Motor neuron (in vitro differentiated cells): ENCODE measurements around the gene CHMP6. TPM values are rescaled to one million over a fixed set of nuclear protein-coding genes. Genes with fewer than 3 reads are reported as not detected.
A peak's percentile ranks its signal among the peaks of the same experiment; 100 is the strongest.

Experiments used
- ATAC-seq, 8 experiments: fragments of 200-7000 bp; cut with Tn5 transposase; replicated peaks in 6 of 8; 2 replicates each; pipeline ENCODE4 v1.8.0; 2021; ENCODE audit warnings: mild to moderate bottlenecking in 8 of 8, moderate library complexity in 8 of 8
- H3K27ac ChIP-seq, 2 donors: fragments of 250-450 bp; sonication (Bioruptor Pico); 2 replicates each; pipeline ENCODE4 v1.9.0; 2021; ENCODE audit warnings: antibody characterized with exemption in 2 of 2, mild to moderate bottlenecking in 2 of 2, moderate library complexity in 1 of 2
- H3K4me1 ChIP-seq, 2 donors: fragments of 250-450 bp; sonication (Bioruptor Pico); replicated peaks in 1 of 2; 2 replicates each; pipeline ENCODE4 v1.6.1; 2021; ENCODE audit warnings: antibody characterized with exemption in 2 of 2, mild to moderate bottlenecking in 2 of 2, moderate library complexity in 1 of 2
- H3K4me3 ChIP-seq, 5 donors: fragments of 250-450 bp; sonication (Bioruptor Pico); 2 replicates each; pipeline ENCODE4 v1.9.0; 2021; ENCODE audit warnings: antibody characterized with exemption in 5 of 5, mild to moderate bottlenecking in 5 of 5, moderate library complexity in 4 of 5
- WGBS, 10 experiments: fragments of 450-650 bp; shearing (Covaris generic); methylation state at CpG; one replicate each; pipeline ENCODE4 v1.0.0; 2022; 5-methylcytosine and 5-hydroxymethylcytosine counted together
- in situ Hi-C, 9 experiments: fragments of 400-800 bp; cut with MboI; loops; one replicate each; pipeline ENCODE4 v1.15.0; 2021; ENCODE audit warnings: low sequenced_read_pairs in 9 of 9, low pct_unique_long_range_greater_than_20kb in 2 of 9; ENCODE audit not compliant: unreplicated experiment in 9 of 9
- total RNA-seq, 8 experiments: library from RNA; unstranded; fragments of 300-600 nt; gene quantifications; 2 replicates each; pipeline versions ENCODE4 v1.2.3 to v1.2.4, GENCODE V29; 2022

CHMP6 gene
- 10 to 100 TPM; 13.1 to 27.2 (median 21.7) TPM for total RNA-seq

- peaks cover 18 to 26% of the 10 kb centered on the region in 2 donors for H3K4me1 ChIP-seq
- peak within 1 kb of the TSS; percentile 84 to 97 (median 95) for H3K4me3 ChIP-seq
- in situ Hi-C loops: loop anchor here in 4 of 9 experiments (10.0 to 25.0 kb wide), 3 partner anchors 96 to 554 kb away; no protein-coding TSS in a partner anchor
- 0 to 3% (median 1%) methylated on average over 3 to 19 of the region's 66 CpGs; no CpG with 5 or more reads in 7 of the 10 experiments for WGBS, 10 experiments
- peak; percentile 62 to 71 (median 66) for ATAC-seq
- peak within 1 kb of the TSS in 1 of 2 donors; percentile 41 for H3K27ac ChIP-seq
These were observed at the start of gene CHMP6 for GRCh38 chr17:80991645-80992076. TSS of gene CHMP6 (plus strand) at chr17:80991841. CDS start at chr17:80991919, 78 bp downstream.

GRCh38 chr17:80942423-80943345 is 49.0 kb upstream of the CHMP6 start:
- H3K27ac ChIP-seq: no peak overlapping the region
- WGBS, 10 experiments: 12 to 93% (median 53%) methylated on average over 1 to 17 of the region's 38 CpGs; no CpG with 5 or more reads in 1 of the 10 experiments
- ATAC-seq: peak in 4 of 8 experiments; percentile 32 to 98 (median 97)
- no peak overlapping the region for H3K4me3 ChIP-seq
- in situ Hi-C loops: no loop called here
- peaks cover 22 to 23% of the 10 kb centered on the region in 2 donors for H3K4me1 ChIP-seq

- in situ Hi-C loops: no loop called here
- H3K4me1 ChIP-seq: peaks cover 13 to 14% of the 10 kb centered on the region in 2 donors
- no peak overlapping the region for H3K4me3 ChIP-seq
- ATAC-seq: no peak
- H3K27ac ChIP-seq: no peak overlapping the region
- 77 to 100% (median 94%) methylated on average over 1 to 11 of the region's 17 CpGs; no CpG with 5 or more reads in 1 of the 10 experiments for WGBS, 10 experiments
These were observed 48.1 kb upstream of the CHMP6 start for GRCh38 chr17:80943346-80944145.

- WGBS, 10 experiments: 67 to 100% (median 82%) methylated on average over 2 to 6 of the region's 9 CpGs; no CpG with 5 or more reads in 6 of the 10 experiments
- Histone ChIP-seq H3K4me3 (no peak overlapping the region), H3K4me1 (peaks cover 6% of the 10 kb centered on the region in 2 donors), H3K27ac (no peak overlapping the region)
- ATAC-seq: no peak
- in situ Hi-C loops: no loop called here
These were observed 47.3 kb upstream of the CHMP6 start for GRCh38 chr17:80944326-80944725.

- no peak for ATAC-seq
- in situ Hi-C loops: no loop called here
- 94 to 100% (median 100%) methylated on average over 2 to 6 of the region's 17 CpGs; no CpG with 5 or more reads in 7 of the 10 experiments for whole genome bisulfite sequencing, 10 experiments
- Histone ChIP-seq H3K4me1 (no peaks in the 10 kb centered on the region), H3K27ac (no peak overlapping the region), H3K4me3 (no peak overlapping the region)
These were observed 45.9 kb upstream of the CHMP6 start for GRCh38 chr17:80945736-80946135.

GRCh38 chr17:80946449-80946848 is 45.2 kb upstream of the CHMP6 start:
- WGBS, 10 experiments: 83 to 100% (median 97%) methylated on average over 1 to 6 of the region's 8 CpGs
- H3K27ac ChIP-seq: no peak overlapping the region
- ATAC-seq: no peak
- H3K4me1 ChIP-seq: no peaks in the 10 kb centered on the region
- in situ Hi-C loops: no loop called here
- H3K4me3 ChIP-seq: no peak overlapping the region

- Histone ChIP-seq H3K4me3 (no peak overlapping the region), H3K27ac (no peak overlapping the region), H3K4me1 (no peaks in the 10 kb centered on the region)
- 46 to 99% (median 88%) methylated on average over 1 to 11 of the region's 21 CpGs; no CpG with 5 or more reads in 6 of the 10 experiments for WGBS, 10 experiments
- ATAC-seq: no peak
- in situ Hi-C loops: no loop called here
These were observed 44.3 kb upstream of the CHMP6 start for GRCh38 chr17:80947200-80947940.

GRCh38 chr17:80948019-80948975 is 43.3 kb upstream of the CHMP6 start:
- 40 to 93% (median 92%) methylated on average over 1 to 11 of the region's 48 CpGs; no CpG with 5 or more reads in 5 of the 10 experiments for WGBS, 10 experiments
- no peak overlapping the region for H3K27ac ChIP-seq
- in situ Hi-C loops: no loop called here
- H3K4me3 ChIP-seq: no peak overlapping the region
- peak in 2 of 8 experiments; percentile 26 to 71 for ATAC-seq
- no peaks in the 10 kb centered on the region for H3K4me1 ChIP-seq

GRCh38 chr17:80948976-80949450 is 42.6 kb upstream of the CHMP6 start:
- Histone ChIP-seq H3K4me3 (no peak overlapping the region), H3K4me1 (no peaks in the 10 kb centered on the region), H3K27ac (no peak overlapping the region)
- ATAC-seq: peak in 1 of 8 experiments; percentile 14
- WGBS, 10 experiments: 80 to 100% (median 90%) methylated on average over 1 to 2 of the region's 16 CpGs; no CpG with 5 or more reads in 7 of the 10 experiments
- in situ Hi-C loops: no loop called here

GRCh38 chr17:80949451-80950421 is 41.9 kb upstream of the CHMP6 start:
- Histone ChIP-seq H3K27ac (no peak overlapping the region), H3K4me3 (no peak overlapping the region), H3K4me1 (no peaks in the 10 kb centered on the region)
- 65 to 100% (median 86%) methylated on average over 1 to 8 of the region's 44 CpGs; no CpG with 5 or more reads in 2 of the 10 experiments for WGBS, 10 experiments
- in situ Hi-C loops: no loop called here
- peak in 2 of 8 experiments; percentile 13 to 17 for ATAC-seq
